ENCODE data around the gene NCKAP5.

DNA sequence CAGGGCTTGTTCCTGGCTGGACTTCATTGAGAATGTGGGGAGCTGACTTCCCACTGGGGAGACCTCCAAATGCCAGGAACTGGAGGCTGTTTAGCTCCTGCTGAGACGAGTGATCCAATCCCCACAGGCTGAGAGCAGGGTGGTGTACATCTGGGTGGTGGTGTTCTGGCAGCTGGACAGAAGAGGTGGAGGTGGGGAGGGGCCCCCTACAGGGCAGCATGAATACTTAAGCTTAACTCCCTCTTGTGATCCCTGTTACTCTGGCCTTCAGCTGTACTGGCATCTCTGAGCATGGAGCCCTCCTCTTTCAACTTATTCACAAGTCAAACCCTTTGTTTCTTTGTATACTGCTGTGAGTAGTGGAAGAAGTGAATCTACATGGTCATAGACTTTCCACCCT, 730.5 kb downstream of the NCKAP5 start:
- TF ChIP-seq CTCF (IDR thresholded peaks at IDR 0.05; ENCODE audit: borderline replicate concordance, extremely low read depth, low read length, poor library complexity, severe bottlenecking): no peak
- TF ChIP-seq EZH2 (IDR thresholded peaks at IDR 0.05; ENCODE audit: borderline replicate concordance, low read depth, low read length, severe bottlenecking): no peak

Measured in DND-41 (cell line).